Thymus (tissue), 11 donors: ENCODE results near the gene C1orf35. TPM values are rescaled to one million over a fixed set of nuclear protein-coding genes. Genes with fewer than 3 reads are reported as not detected.

ENCODE experiments used
- DNase-seq, 9 donors: peaks; one replicate each; pipeline ENCODE4 v3.0.0-alpha.2; 2013; ENCODE audit warnings: low spot score in 9 of 9, low read depth in 6 of 9, missing footprints in 1 of 9
- H3K27ac ChIP-seq, 2 donors: one replicate each; pipeline ENCODE4 v1.5.1; 2013; ENCODE audit warnings: control low read depth in 1 of 2, low read depth in 1 of 2, low read length in 1 of 2, mild to moderate bottlenecking in 1 of 2, moderate library complexity in 1 of 2
- H3K27me3 ChIP-seq, 2 donors: one replicate each; pipeline ENCODE4 v1.5.1; 2013; ENCODE audit warnings: low read length in 1 of 2; ENCODE audit not compliant: control insufficient read depth in 2 of 2, insufficient read depth in 1 of 2
- H3K36me3 ChIP-seq, 2 donors: one replicate each; pipeline ENCODE4 v1.5.1; 2013; ENCODE audit warnings: low read length in 1 of 2, mild to moderate bottlenecking in 1 of 2, moderate library complexity in 1 of 2; ENCODE audit not compliant: control insufficient read depth in 2 of 2, insufficient read depth in 2 of 2
- H3K4me1 ChIP-seq, 2 donors: one replicate each; pipeline ENCODE4 v1.5.1; 2013; ENCODE audit warnings: low read length in 2 of 2; ENCODE audit not compliant: control insufficient read depth in 2 of 2, insufficient read depth in 2 of 2
- H3K4me3 ChIP-seq, 2 donors: one replicate each; pipeline ENCODE4 v1.5.1; 2013; ENCODE audit warnings: low read length in 2 of 2, control low read depth in 1 of 2, mild to moderate bottlenecking in 1 of 2
- H3K9me3 ChIP-seq, 2 donors: one replicate each; pipeline ENCODE4 v1.5.1; 2013; ENCODE audit warnings: low read length in 1 of 2, mild to moderate bottlenecking in 1 of 2; ENCODE audit not compliant: control insufficient read depth in 2 of 2, insufficient read depth in 1 of 2
- WGBS: extraction: QIAGEN DNeasy Blood & Tissue Kit; methylation state at CpG from one replicate; pipeline ENCODE4 v1.1.7; 2013; 5-methylcytosine and 5-hydroxymethylcytosine counted together
- polyA plus RNA-seq: library from polyadenylated mRNA; stranded (reverse); fragments of 200-250 nt; gene quantifications from one replicate; pipeline ENCODE4 v1.2.3, GENCODE V29; 2013
- total RNA-seq: library from RNA; stranded (reverse); fragments of 120-200 nt; gene quantifications from one replicate; pipeline ENCODE4 v1.2.4, GENCODE V29; 2013
- donor health status: healthy.

C1orf35 gene
- total and polyA plus RNA-seq, 2 donors, result 17.5 to 26.1 TPM

- H3K36me3 ChIP-seq, result peaks cover 22 to 31% of the 10 kb centered on the region in 2 donors
- no peak for DNase-seq
- 87% methylated on average over 6 of the region's 6 CpGs for WGBS
- H3K4me1 ChIP-seq, result peaks cover 45 to 68% of the 10 kb centered on the region in 2 donors
- no peaks in the 10 kb centered on the region for H3K27me3 ChIP-seq
- peak overlapping the region in 1 of 2 donors; percentile 18 for H3K27ac ChIP-seq
- H3K9me3 ChIP-seq, result no peaks in the 10 kb centered on the region
- H3K4me3 ChIP-seq, result no peak overlapping the region
Measured at GRCh38 chr1:228085287-228085951, 17.7 kb downstream of the C1orf35 start.

- Histone ChIP-seq H3K9me3 (no peaks in the 10 kb centered on the region), H3K4me3 (peak overlapping the region in 1 of 2 donors; percentile 95), H3K27me3 (no peaks in the 10 kb centered on the region), H3K36me3 (peaks cover 22 to 31% of the 10 kb centered on the region in 2 donors), H3K4me1 (peaks cover 39 to 62% of the 10 kb centered on the region in 2 donors), H3K27ac (no peak overlapping the region)
- WGBS, result 93% methylated on average over 5 of the region's 5 CpGs
- no peak for DNase-seq
Measured at GRCh38 chr1:228084797-228085196, 18.3 kb downstream of the C1orf35 start.

- Histone ChIP-seq H3K27ac (peak overlapping the region in 1 of 2 donors; percentile 47), H3K36me3 (peaks cover 21 to 27% of the 10 kb centered on the region in 2 donors), H3K27me3 (no peaks in the 10 kb centered on the region), H3K9me3 (no peaks in the 10 kb centered on the region), H3K4me1 (peaks cover 35 to 57% of the 10 kb centered on the region in 2 donors), H3K4me3 (peak overlapping the region; percentile 93 to 95)
- 62% methylated on average over 3 of the region's 3 CpGs for WGBS
- DNase-seq, result peak in 1 of 9 donors; percentile 23
Measured at GRCh38 chr1:228084325-228084724, 18.8 kb downstream of the C1orf35 start.

- DNase-seq, result no peak
- WGBS, result 17% methylated on average over 17 of the region's 17 CpGs
- Histone ChIP-seq H3K36me3 (peaks cover 17 to 26% of the 10 kb centered on the region in 2 donors), H3K9me3 (no peaks in the 10 kb centered on the region), H3K27ac (peak overlapping the region; percentile 47 to 85), H3K27me3 (no peaks in the 10 kb centered on the region), H3K4me3 (peak overlapping the region; percentile 93 to 95), H3K4me1 (peaks cover 30 to 53% of the 10 kb centered on the region in 2 donors)
Measured at GRCh38 chr1:228083871-228084278, 19.2 kb downstream of the C1orf35 start.

GRCh38 chr1:228082918-228083870 is 19.9 kb downstream of the C1orf35 start:
- Histone ChIP-seq H3K4me1 (peaks cover 27 to 46% of the 10 kb centered on the region in 2 donors), H3K4me3 (peak overlapping the region; percentile 93 to 95), H3K27me3 (no peaks in the 10 kb centered on the region), H3K27ac (peak overlapping the region; percentile 85 to 98), H3K36me3 (peaks cover 10 to 20% of the 10 kb centered on the region in 2 donors), H3K9me3 (no peaks in the 10 kb centered on the region)
- under 1% methylated on average over 79 of the region's 79 CpGs for WGBS
- peak in 2 of 9 donors; percentile 38 to 65 for DNase-seq

GRCh38 chr1:228082214-228082917 is 20.8 kb downstream of the C1orf35 start, which contains the start of gene ARF1:
Gene ARF1 (plus strand): TSS chr1:228082708. CDS start chr1:228097115, 14,407 bp downstream.
- under 1% methylated on average over 87 of the region's 87 CpGs for WGBS
- Histone ChIP-seq H3K4me3 (peak within 1 kb of the TSS; percentile 93 to 95), H3K27ac (peak within 1 kb of the TSS; percentile 85 to 98), H3K9me3 (no peaks in the 10 kb centered on the region), H3K27me3 (no peaks in the 10 kb centered on the region), H3K36me3 (peaks cover 4 to 13% of the 10 kb centered on the region in 2 donors), H3K4me1 (peaks cover 19 to 37% of the 10 kb centered on the region in 2 donors)
- DNase-seq, result peak; percentile 82 to 98 (median 92)

GRCh38 chr1:228081578-228082213 is 21.4 kb downstream of the C1orf35 start:
- 17% methylated on average over 31 of the region's 31 CpGs for WGBS
- peak overlapping the region; percentile 46 to 63 for H3K27ac ChIP-seq

GRCh38 chr1:228081144-228081543 is 22.0 kb downstream of the C1orf35 start:
- Histone ChIP-seq H3K4me3 (peak overlapping the region; percentile 92 to 93), H3K27ac (peak overlapping the region in 1 of 2 donors; percentile 18), H3K9me3 (no peaks in the 10 kb centered on the region), H3K27me3 (no peaks in the 10 kb centered on the region), H3K4me1 (peaks cover 18 to 33% of the 10 kb centered on the region in 2 donors), H3K36me3 (peaks cover 4 to 13% of the 10 kb centered on the region in 2 donors)
- 91% methylated on average over 7 of the region's 7 CpGs for whole genome bisulfite sequencing
- DNase-seq, result no peak

More at GRCh38 chr1:228081578-228082213, 21.4 kb downstream of the C1orf35 start:
- Histone ChIP-seq H3K36me3 (peaks cover 4 to 13% of the 10 kb centered on the region in 2 donors), H3K27me3 (no peaks in the 10 kb centered on the region), H3K4me3 (peak overlapping the region; percentile 92 to 93), H3K9me3 (no peaks in the 10 kb centered on the region), H3K4me1 (peaks cover 18 to 33% of the 10 kb centered on the region in 2 donors)
- peak in 1 of 9 donors; percentile 34 for DNase-seq
